ENCODE measurements around the gene LBP.
"Not testable (repeated sequence)": the region's sequence is repeated elsewhere in the genome, so short reads cannot be mapped to it uniquely, and the experiment has no call there.

LBP gene

GRCh38 chr20:38346247-38346651 lies at the start of gene LBP:
Gene LBP, plus strand, starts transcription at chr20:38346482. Its CDS starts 35 bp downstream, at chr20:38346517.
- DNase-seq = no peak

GRCh38 chr20:38297916-38298674 lies 48.2 kb upstream of the LBP start:
- no peak for DNase-seq

GRCh38 chr20:38298768-38299288 lies 47.5 kb upstream of the LBP start:
- no peak for DNase-seq

- no peak for DNase-seq
These were observed 46.3 kb upstream of the LBP start for GRCh38 chr20:38299963-38300362.

GRCh38 chr20:38300438-38300837 lies 45.8 kb upstream of the LBP start:
- DNase-seq = no peak

- DNase-seq = no peak
These were observed 45.0 kb upstream of the LBP start for GRCh38 chr20:38301309-38301708.

GRCh38 chr20:38302786-38303185 lies 43.5 kb upstream of the LBP start:
- no peak for DNase-seq

- no peak for DNase-seq
These were observed 42.3 kb upstream of the LBP start, which contains the start of gene BPI for GRCh38 chr20:38303908-38304379. Gene BPI, plus strand, starts transcription at chr20:38304156. Its CDS starts 68 bp downstream, at chr20:38304224.

GRCh38 chr20:38304845-38305447 lies 41.3 kb upstream of the LBP start:
- DNase-seq = no peak

GRCh38 chr20:38305541-38305940 lies 40.7 kb upstream of the LBP start:
- no peak for DNase-seq

- no peak for DNase-seq
These were observed 39.9 kb upstream of the LBP start for GRCh38 chr20:38306379-38306778.

GRCh38 chr20:38307371-38308046 lies 38.8 kb upstream of the LBP start:
- no peak for DNase-seq

- DNase-seq = no peak
These were observed 38.2 kb upstream of the LBP start for GRCh38 chr20:38308047-38308438.

- no peak for DNase-seq
These were observed 37.8 kb upstream of the LBP start for GRCh38 chr20:38308447-38308846.

GRCh38 chr20:38311091-38311490 lies 35.2 kb upstream of the LBP start:
- no peak for DNase-seq

GRCh38 chr20:38311491-38311890 lies 34.8 kb upstream of the LBP start:
- no peak for DNase-seq

- DNase-seq = no peak
These were observed 32.6 kb upstream of the LBP start for GRCh38 chr20:38313676-38314075.

GRCh38 chr20:38314350-38314749 lies 31.9 kb upstream of the LBP start:
- DNase-seq = not testable (repeated sequence)

- DNase-seq = no peak
These were observed 30.9 kb upstream of the LBP start for GRCh38 chr20:38315290-38315966.

GRCh38 chr20:38316341-38316740 lies 29.9 kb upstream of the LBP start:
- DNase-seq = no peak

GRCh38 chr20:38317422-38317821 lies 28.9 kb upstream of the LBP start:
- no peak for DNase-seq

GRCh38 chr20:38320221-38320620 lies 26.1 kb upstream of the LBP start:
- no peak for DNase-seq
